IMR-90 (cell line): ENCODE results near the gene SH2B2. TPM values are rescaled to one million over a fixed set of nuclear protein-coding genes. Genes with fewer than 3 reads are reported as not detected.

Experiments
- ATAC-seq: fragments of 200-7000 bp; cut with Tn5 transposase; 2 replicates; pipeline ENCODE4 v1.9.1; 2020; ENCODE audit warnings: low read depth, mild to moderate bottlenecking, moderate library complexity
- BruUV-seq: library from RNA; stranded (reverse); fragments of 400-500 nt; replicated peaks from 2 replicates; lab custom pipeline; 2021; lab: Mats Ljungman, UMichigan
- CTCF ChIA-PET: fragments of 300-600 bp; formaldehyde crosslinking; extraction: SDS; loops from one replicate; lab custom pipeline; 2021; ENCODE audit warnings: antibody characterized with exemption; lab: Yijun Ruan, JAX
- POLR2A ChIA-PET: fragments of 300-600 bp; sonication (Branson Sonifier 250); formaldehyde crosslinking; loops from one replicate; lab custom pipeline; 2022; ENCODE audit warnings: antibody characterized with exemption; ENCODE audit not compliant: unreplicated experiment; lab: Charles Lee
- DNase-seq: peaks from one replicate; pipeline ENCODE4 v3.0.0; 2013
- H2AFZ ChIP-seq: replicated peaks from 2 replicates; pipeline ENCODE3; 2013; ENCODE audit warnings: low read length, mild to moderate bottlenecking; ENCODE audit not compliant: poor library complexity
- H2AK5ac ChIP-seq: 2 replicates; pipeline ENCODE4 v1.6.1; 2013; ENCODE audit warnings: low read depth, low read length, inconsistent platforms
- H2AK9ac ChIP-seq: replicated peaks from 2 replicates; pipeline ENCODE3; 2013; ENCODE audit warnings: mild to moderate bottlenecking, low read depth, low read length, moderate library complexity; ENCODE audit not compliant: poor library complexity
- H2BK120ac ChIP-seq: 2 replicates; pipeline ENCODE4 v1.6.1; 2013; ENCODE audit warnings: low read depth, low read length, inconsistent platforms
- H2BK15ac ChIP-seq: 3 replicates; pipeline ENCODE4 v1.6.1; 2013; ENCODE audit warnings: low read depth, low read length, inconsistent platforms
- H2BK20ac ChIP-seq: 2 replicates; pipeline ENCODE4 v1.6.1; 2013; ENCODE audit warnings: low read depth, mild to moderate bottlenecking, inconsistent platforms, low read length, moderate library complexity
- H2BK5ac ChIP-seq: 2 replicates; pipeline ENCODE4 v1.6.1; 2013; ENCODE audit warnings: mild to moderate bottlenecking, low read depth, low read length, inconsistent platforms; ENCODE audit not compliant: poor library complexity, severe bottlenecking
- H3K14ac ChIP-seq: replicated peaks from 2 replicates; pipeline ENCODE4 v1.6.1; 2013; ENCODE audit warnings: low read depth, low read length, inconsistent platforms
- H3K18ac ChIP-seq: 2 replicates; pipeline ENCODE4 v1.6.1; 2013; ENCODE audit warnings: low read depth, low read length, control low read depth
- H3K23ac ChIP-seq: 2 replicates; pipeline ENCODE4 v1.6.1; 2013; ENCODE audit warnings: low read depth, low read length, inconsistent platforms
- H3K27ac ChIP-seq: 2 replicates; pipeline ENCODE4 v1.5.1; 2013; ENCODE audit warnings: mild to moderate bottlenecking, control low read depth, low read length; ENCODE audit not compliant: insufficient read depth
- H3K27me3 ChIP-seq: 2 replicates; pipeline ENCODE4 v1.6.1; 2013; ENCODE audit warnings: low read length; ENCODE audit not compliant: control insufficient read depth, insufficient read depth
- H3K36me3 ChIP-seq: 2 replicates; pipeline ENCODE4 v1.6.1; 2013; ENCODE audit warnings: low read length, mixed read lengths; ENCODE audit not compliant: control insufficient read depth, insufficient read depth
- H3K4ac ChIP-seq: 2 replicates; pipeline ENCODE4 v1.6.1; 2013; ENCODE audit warnings: low read depth, low read length, inconsistent platforms
- H3K4me1 ChIP-seq: 2 replicates; pipeline ENCODE4 v1.6.1; 2013; ENCODE audit warnings: low read length, mixed read lengths; ENCODE audit not compliant: control insufficient read depth, insufficient read depth
- H3K4me2 ChIP-seq: 2 replicates; pipeline ENCODE4 v1.6.1; 2013; ENCODE audit warnings: low read depth, mild to moderate bottlenecking, control low read depth, low read length, moderate library complexity
- H3K4me3 ChIP-seq: 2 replicates; pipeline ENCODE4 v1.5.1; 2013; ENCODE audit warnings: low read depth, mild to moderate bottlenecking, control low read depth, low read length, moderate library complexity; ENCODE audit not compliant: insufficient read depth
- H3K56ac ChIP-seq: 2 replicates; pipeline ENCODE4 v1.6.1; 2013; ENCODE audit warnings: low read length, inconsistent platforms; ENCODE audit not compliant: insufficient read depth; ENCODE audit errors: extremely low read depth
- H3K79me1 ChIP-seq, 2 experiments: 2 replicates each; pipeline ENCODE4 v1.6.1; 2013; ENCODE audit warnings: low read length in 2 of 2, inconsistent platforms in 1 of 2, low read depth in 1 of 2
- H3K9ac ChIP-seq: 2 replicates; pipeline ENCODE4 v1.6.1; 2013; ENCODE audit warnings: low read depth, low read length, control low read depth
- H3K9me1 ChIP-seq: 2 replicates; pipeline ENCODE4 v1.6.1; 2013; ENCODE audit warnings: low read length, inconsistent platforms; ENCODE audit not compliant: insufficient read depth
- H3K9me3 ChIP-seq: 2 replicates; pipeline ENCODE4 v1.6.1; 2013; ENCODE audit warnings: low read length; ENCODE audit not compliant: control insufficient read depth, insufficient read depth
- H4K20me1 ChIP-seq: 2 replicates; pipeline ENCODE4 v1.6.1; 2013; ENCODE audit warnings: low read length, inconsistent platforms; ENCODE audit not compliant: insufficient read depth
- H4K5ac ChIP-seq: 2 replicates; pipeline ENCODE4 v1.6.1; 2013; ENCODE audit warnings: mild to moderate bottlenecking, low read depth, low read length, control low read depth
- H4K8ac ChIP-seq, 2 experiments: 2 replicates each; pipeline ENCODE4 v1.6.1; 2013; ENCODE audit warnings: low read depth in 2 of 2, low read length in 2 of 2, control low read depth in 1 of 2, inconsistent platforms in 1 of 2
- H4K91ac ChIP-seq: 2 replicates; pipeline ENCODE4 v1.6.1; 2013; ENCODE audit warnings: low read depth, low read length, inconsistent platforms; ENCODE audit not compliant: insufficient read depth
- CEBPB ChIP-seq: IDR thresholded peaks from 2 replicates; pipeline ENCODE4 v1.6.1; 2012; ENCODE audit warnings: low read depth, low read length, improper control_type of control experiment
- CHD1 ChIP-seq: IDR thresholded peaks from 2 replicates; pipeline ENCODE4 v1.6.1; 2012; ENCODE audit warnings: low read depth, low read length, improper control_type of control experiment
- CTCF ChIP-seq: conservative IDR thresholded peaks from 2 replicates; pipeline ENCODE4 v1.5.1; 2012; ENCODE audit warnings: mild to moderate bottlenecking, low read depth, low read length, improper control_type of control experiment
- ELK1 ChIP-seq: fragments of 150-350 bp; IDR thresholded peaks from 2 replicates; pipeline ENCODE4 v1.6.1; 2016; ENCODE audit warnings: low read depth, mild to moderate bottlenecking, low read length, moderate library complexity, borderline replicate concordance
- FOS ChIP-seq: fragments of 150-350 bp; IDR thresholded peaks from 2 replicates; pipeline ENCODE4 v1.6.1; 2016; ENCODE audit warnings: low read depth, low read length
- MAFK ChIP-seq: IDR thresholded peaks from 2 replicates; pipeline ENCODE4 v1.6.1; 2012; ENCODE audit warnings: low read depth, low read length, improper control_type of control experiment
- MAZ ChIP-seq: IDR thresholded peaks from 2 replicates; pipeline ENCODE4 v1.6.1; 2012; ENCODE audit warnings: low read depth, mild to moderate bottlenecking, low read length, improper control_type of control experiment, moderate library complexity, borderline replicate concordance
- NFE2L2 ChIP-seq: fragments of 150-350 bp; IDR thresholded peaks from 2 replicates; pipeline ENCODE4 v1.6.1; 2016; ENCODE audit warnings: low read depth, mild to moderate bottlenecking, low read length
- POLR2A ChIP-seq: IDR thresholded peaks from 2 replicates; pipeline ENCODE4 v1.6.1; 2012; ENCODE audit warnings: mild to moderate bottlenecking, low read depth, low read length
- RFX5 ChIP-seq: IDR thresholded peaks from 2 replicates; pipeline ENCODE4 v1.8.0; 2012; ENCODE audit warnings: low read depth, mild to moderate bottlenecking, low read length, moderate library complexity
- SMC3 ChIP-seq: fragments of 150-350 bp; IDR thresholded peaks from 2 replicates; pipeline ENCODE4 v1.6.1; 2016; ENCODE audit warnings: low read depth, mild to moderate bottlenecking, antibody characterized with exemption, low read length, moderate library complexity
- USF2 ChIP-seq: fragments of 150-350 bp; IDR thresholded peaks from 2 replicates; pipeline ENCODE4 v1.6.1; 2017; ENCODE audit warnings: mild to moderate bottlenecking, antibody characterized with exemption, low read length, low read depth
- WGBS, 2 experiments: methylation state at CpG; one replicate each; pipeline versions ENCODE4 v1.1.5 to v1.1.7; 2013; ENCODE audit warnings: missing lambda C conversion rate in 2 of 2; ENCODE audit not compliant: insufficient read length in 1 of 2; ENCODE audit errors: extremely low coverage in 2 of 2; 5-methylcytosine and 5-hydroxymethylcytosine counted together
- dilution Hi-C: fragments of 300-500 bp; cut with HindIII; formaldehyde crosslinking; loops from one replicate; pipeline ENCODE4 v1.14.3; 2018; ENCODE audit warnings: low sequenced_read_pairs; ENCODE audit not compliant: unreplicated experiment
- in situ Hi-C: fragments of 300-500 bp; cut with MboI; formaldehyde crosslinking; loops from 3 replicates; pipeline ENCODE4 v1.14.3; 2019; ENCODE audit warnings: low sequenced_read_pairs, inconsistent platforms, mixed read lengths
- intact Hi-C: fragments of 100-400 bp; cut with micrococcal nuclease; formaldehyde crosslinking; loops from 2 replicates; pipeline ENCODE4 v1.10.0; 2022
- polyA plus RNA-seq, 3 experiments: library from polyadenylated mRNA; depleted of rRNA; stranded (reverse); fragments of >200 nt; gene quantifications; 2 replicates each; pipeline ENCODE4 v1.2.3, GENCODE V29; 2012; ENCODE audit warnings: low replicate concordance in 1 of 3
- total RNA-seq: library from RNA; depleted of rRNA; stranded (reverse); fragments of >200 nt; gene quantifications from 2 replicates; pipeline ENCODE4 v1.2.3, GENCODE V29; 2012

The SH2B2 gene
- total and polyA plus RNA-seq, 2 of the 4 experiments (the other 2 are of a cell fraction): 0.36 to 0.99 TPM

- no peak overlapping the region for H3K9ac ChIP-seq
- H3K4me3 ChIP-seq: no peak overlapping the region
- no peak overlapping the region for H3K27ac ChIP-seq
- no peaks in the 10 kb centered on the region; the same call in none of the 2 replicates for H3K36me3 ChIP-seq
- no peak overlapping the region for H3K18ac ChIP-seq
- no peak overlapping the region for H3K23ac ChIP-seq
- ChIA-PET POLR2A (no interaction called here), CTCF (no interaction called here)
- no peak overlapping the region for H2BK120ac ChIP-seq
- no peak overlapping the region for H3K56ac ChIP-seq
- H2AK9ac ChIP-seq: no peak overlapping the region
- H3K14ac ChIP-seq: no peak overlapping the region
- H3K79me1 ChIP-seq: peaks cover 0 to 7% of the 10 kb centered on the region in 2 experiments; a peak in 1 of 4 replicates
- DNase-seq: no peak
- H3K9me1 ChIP-seq: no peaks in the 10 kb centered on the region
- no CpG with 5 or more reads among the region's 15 CpGs for WGBS, 2 experiments
- H2AK5ac ChIP-seq: no peak overlapping the region
- H3K4ac ChIP-seq: no peak overlapping the region
- no TSS peak for BruUV-seq
- H4K20me1 ChIP-seq: no peaks in the 10 kb centered on the region; the same call in 1 of the 2 replicates
- H4K91ac ChIP-seq: no peak overlapping the region
- H2BK15ac ChIP-seq: no peak overlapping the region
- dilution Hi-C loops: no loop called here
- no peak overlapping the region for H2BK20ac ChIP-seq
- in situ Hi-C loops: loop anchor here (25.0 kb wide), 1 partner anchor 894 kb away; the partner anchor contains the start of gene COL26A1
- no peak overlapping the region for H3K4me2 ChIP-seq
- intact Hi-C loops: no loop called here
- ATAC-seq: no peak
- no peaks in the 10 kb centered on the region for H3K4me1 ChIP-seq
- no peaks in the 10 kb centered on the region for H3K27me3 ChIP-seq
- no peak overlapping the region for H4K5ac ChIP-seq
- H2BK5ac ChIP-seq: no peak overlapping the region
- no peaks in the 10 kb centered on the region for H3K9me3 ChIP-seq
- no peak overlapping the region for H2AFZ ChIP-seq
- no peak overlapping the region for H4K8ac ChIP-seq
- TF ChIP-seq CHD1 (no peak), SMC3 (no peak), FOS (no peak), NFE2L2 (no peak), CTCF (no peak), POLR2A (no peak), RFX5 (no peak), MAFK (no peak), USF2 (no peak), ELK1 (no peak), MAZ (no peak), CEBPB (no peak)
Observed at GRCh38 chr7:102255916-102256315, 30.8 kb upstream of the SH2B2 start.
